GM12801 (cell line): ENCODE measurements around the gene GALNS.

Source experiments
- TF ChIP-seq, protein P1 (sequence below): IDR thresholded peaks from one replicate; pipeline ENCODE4 v1.5.1; 2011; ENCODE audit warnings: control low read depth; ENCODE audit not compliant: insufficient read length; ENCODE audit errors: extremely low read depth

Gene GALNS

DNA sequence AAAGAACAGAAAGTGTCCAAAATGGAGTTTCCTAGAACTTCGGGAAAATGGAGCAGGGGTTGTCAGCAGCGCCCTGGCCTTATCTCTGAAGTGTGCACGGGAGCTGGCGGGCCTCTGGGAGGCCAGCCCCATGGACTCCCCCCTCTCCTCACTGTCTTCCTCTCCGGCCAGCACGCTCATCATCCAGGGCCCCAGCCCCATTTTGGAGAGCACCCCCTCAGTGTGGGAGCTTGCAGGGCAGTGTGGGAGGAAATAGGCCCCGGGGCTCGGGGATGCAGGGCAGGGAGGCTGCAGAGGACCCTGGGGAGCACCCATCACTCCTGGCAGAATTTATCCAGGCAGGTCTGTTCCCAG, 14.6 kb upstream of the GALNS start:
- TF ChIP-seq, protein P1, sequence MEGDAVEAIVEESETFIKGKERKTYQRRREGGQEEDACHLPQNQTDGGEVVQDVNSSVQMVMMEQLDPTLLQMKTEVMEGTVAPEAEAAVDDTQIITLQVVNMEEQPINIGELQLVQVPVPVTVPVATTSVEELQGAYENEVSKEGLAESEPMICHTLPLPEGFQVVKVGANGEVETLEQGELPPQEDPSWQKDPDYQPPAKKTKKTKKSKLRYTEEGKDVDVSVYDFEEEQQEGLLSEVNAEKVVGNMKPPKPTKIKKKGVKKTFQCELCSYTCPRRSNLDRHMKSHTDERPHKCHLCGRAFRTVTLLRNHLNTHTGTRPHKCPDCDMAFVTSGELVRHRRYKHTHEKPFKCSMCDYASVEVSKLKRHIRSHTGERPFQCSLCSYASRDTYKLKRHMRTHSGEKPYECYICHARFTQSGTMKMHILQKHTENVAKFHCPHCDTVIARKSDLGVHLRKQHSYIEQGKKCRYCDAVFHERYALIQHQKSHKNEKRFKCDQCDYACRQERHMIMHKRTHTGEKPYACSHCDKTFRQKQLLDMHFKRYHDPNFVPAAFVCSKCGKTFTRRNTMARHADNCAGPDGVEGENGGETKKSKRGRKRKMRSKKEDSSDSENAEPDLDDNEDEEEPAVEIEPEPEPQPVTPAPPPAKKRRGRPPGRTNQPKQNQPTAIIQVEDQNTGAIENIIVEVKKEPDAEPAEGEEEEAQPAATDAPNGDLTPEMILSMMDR: no peak

DNA sequence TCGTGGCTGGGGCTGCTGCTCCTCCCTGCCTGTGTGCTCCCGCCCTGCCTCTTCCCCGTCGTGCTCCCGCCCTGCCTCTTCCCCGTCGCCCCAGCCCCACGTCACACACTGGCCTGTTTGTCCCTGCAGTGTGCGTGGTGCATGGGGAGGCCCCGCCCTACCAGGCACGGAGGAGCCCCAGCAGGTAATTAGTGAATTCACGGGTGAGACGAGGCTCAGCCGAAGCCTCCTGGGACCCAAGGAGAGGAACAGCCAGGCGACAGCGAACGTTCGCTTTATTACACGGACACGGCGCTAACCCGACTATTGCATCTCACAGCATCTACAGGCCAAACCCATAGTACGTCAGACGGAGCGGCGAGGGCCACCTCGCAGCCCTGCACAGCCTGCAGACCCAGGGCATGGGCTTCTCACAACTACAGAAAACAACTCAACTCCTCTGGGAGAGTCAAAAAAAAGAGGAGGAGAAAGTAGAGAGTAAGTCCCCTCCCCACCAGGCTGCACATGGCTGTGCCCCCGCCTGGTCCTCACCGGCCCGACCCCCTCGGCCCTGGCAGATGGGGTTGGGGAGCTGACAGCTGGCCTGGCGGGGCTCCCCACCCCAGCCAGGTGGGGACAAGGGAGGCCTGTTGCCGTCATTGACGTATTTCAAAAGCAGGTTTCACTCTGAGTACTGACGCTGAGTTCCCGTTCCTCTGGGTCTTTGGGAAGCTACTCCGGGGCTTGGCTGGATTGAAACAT, 14.0 kb upstream of the GALNS start:
- TF ChIP-seq, protein P1: no peak

DNA sequence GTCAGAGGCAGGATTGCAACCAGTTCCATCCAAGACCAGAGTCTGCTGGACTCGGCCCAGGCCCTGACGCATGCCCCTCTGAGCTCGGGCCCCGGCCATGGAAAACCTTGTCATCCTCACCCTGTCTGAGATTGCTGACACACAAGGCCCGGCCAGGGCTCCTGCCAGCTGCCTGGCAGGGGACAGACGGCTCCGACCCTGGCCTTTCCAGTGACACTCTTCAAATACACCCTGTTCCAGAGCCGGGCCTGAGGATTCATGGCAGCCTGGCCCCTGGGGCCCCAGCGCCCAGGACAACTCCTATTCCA, 12.9 kb upstream of the GALNS start:
- TF ChIP-seq, protein P1: no peak

DNA sequence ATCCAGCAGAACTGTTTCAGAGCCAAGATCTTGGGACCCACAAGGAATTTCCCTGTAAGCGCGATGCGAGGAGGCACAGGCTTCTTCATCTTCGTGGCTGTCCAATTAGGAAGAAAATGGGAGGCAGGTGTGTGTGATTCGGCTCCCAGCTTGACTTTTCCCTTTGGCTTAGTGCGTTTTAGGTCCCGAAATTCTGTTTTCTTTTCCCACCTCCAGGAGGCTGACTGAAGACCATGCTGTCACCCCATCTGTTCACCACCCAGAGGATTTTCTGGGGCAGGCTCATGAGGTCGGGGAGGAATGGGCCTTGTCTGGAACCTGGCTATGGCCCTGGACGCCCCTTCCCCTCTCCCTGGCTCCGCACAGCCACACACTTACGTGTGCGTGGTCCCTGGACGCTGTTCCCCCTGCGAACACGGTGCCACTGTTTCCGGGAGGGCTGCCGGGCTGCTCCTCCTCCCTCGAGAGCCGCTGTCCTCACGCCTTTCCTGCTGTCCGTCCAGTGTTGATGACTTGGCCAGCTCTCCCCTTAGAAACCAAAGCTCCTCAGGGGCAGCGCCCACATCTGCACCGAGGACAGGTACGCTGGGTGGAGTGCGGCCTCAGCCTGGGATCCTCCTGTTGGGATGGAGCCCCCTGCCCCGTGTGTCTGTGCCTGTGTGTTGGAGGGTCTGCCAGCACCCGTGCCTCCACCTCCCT, 12.4 kb upstream of the GALNS start:
- TF ChIP-seq, protein P1: no peak

DNA sequence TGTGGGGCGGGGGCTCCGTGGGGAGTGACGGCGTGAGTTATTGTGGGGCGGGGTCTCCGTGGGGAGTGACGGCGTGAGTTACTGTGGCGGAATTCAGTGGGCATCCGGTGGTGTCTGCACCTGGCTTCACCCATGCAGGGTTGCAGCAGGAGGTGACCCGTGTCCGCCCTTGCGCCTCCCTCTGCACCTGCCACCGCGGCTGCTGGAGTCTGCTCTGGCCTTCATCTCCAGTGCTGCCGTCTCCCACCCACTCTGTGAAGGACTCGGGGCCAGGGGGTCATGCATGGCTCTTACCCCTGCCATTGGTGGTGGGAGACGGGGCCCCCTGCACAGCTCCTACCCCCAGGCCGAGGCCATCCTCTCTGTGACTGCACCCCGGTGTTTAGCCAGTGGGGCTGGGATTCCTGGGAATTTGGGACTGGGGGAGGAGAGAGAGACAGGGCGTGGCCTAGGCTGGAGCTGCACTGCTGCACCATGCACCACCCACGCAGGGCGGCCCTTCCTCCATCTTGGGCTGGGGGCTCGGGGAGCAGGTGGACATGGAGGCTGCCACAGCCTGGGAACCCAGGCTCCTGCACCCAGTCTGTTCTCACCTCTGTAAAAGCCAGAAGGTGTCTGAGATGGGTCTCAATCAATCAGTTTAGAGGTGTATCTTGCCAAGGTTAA, 11.0 kb upstream of the GALNS start:
- TF ChIP-seq, protein P1: no peak

DNA sequence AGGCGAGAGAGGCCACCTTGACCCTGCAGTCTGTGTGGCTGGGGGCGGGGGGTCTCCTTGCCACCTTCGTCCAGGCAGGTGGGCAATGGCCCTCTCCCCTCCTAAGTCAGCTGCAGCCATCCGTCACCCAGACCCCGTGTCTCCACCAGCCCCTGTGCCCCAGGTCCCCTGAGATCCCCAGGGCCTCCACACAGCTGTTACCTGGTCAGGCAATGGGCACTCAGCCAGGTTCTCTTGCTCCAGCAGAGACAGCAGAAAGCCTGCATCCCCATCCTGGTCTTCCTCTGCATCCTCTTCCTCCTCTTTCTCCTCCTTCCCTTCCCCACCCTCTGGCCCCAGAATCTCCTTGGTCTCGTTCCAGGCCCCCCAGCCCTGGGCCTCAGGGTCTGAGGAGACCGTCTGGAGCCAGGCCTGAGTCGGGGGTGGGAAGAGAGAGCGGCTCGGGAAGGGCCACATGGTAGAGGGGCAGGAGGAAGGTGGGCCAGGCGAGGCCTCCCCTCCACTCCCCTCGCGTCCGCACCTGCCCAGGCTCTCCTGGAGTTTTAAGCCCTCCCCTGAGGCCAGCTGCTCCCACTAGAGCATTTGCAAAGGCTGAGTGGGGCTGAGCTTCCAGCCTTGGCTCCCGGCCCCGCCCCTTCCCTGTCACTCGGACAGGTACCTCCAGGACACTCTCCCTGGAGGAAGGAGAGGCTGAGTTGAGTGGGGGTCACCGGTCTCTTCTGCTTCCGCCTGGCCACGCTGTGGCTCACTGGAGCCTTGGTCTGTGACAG, 9.6 kb upstream of the GALNS start, which contains the start of gene PABPN1L:
Gene PABPN1L (minus strand): TSS at position 510 of the 770 bp plus-strand sequence. CDS start 54 bp downstream, at position 456.
- TF ChIP-seq, protein P1: no peak

DNA sequence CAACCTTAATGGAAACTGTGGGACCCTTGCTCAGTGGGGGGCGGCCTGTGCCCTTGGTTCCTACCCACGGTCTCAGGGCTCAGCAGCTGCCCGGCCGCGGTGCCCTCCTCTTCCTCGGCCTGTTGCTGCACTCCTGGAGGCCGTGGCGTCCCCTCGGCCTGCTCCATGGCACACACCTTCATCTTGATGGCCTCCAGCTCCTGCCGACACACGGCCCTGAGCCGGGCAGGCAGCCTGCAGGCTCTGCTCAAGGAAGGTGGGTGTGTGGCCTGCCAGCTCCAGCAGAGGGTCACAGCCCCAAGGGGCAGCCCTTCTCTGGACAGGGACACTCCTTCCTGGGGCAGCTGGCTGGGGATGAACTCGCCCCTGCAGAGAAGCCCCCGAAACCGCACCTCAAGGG, 9.0 kb upstream of the GALNS start:
- TF ChIP-seq, protein P1: no peak
